HFF-Myc (cell line): ENCODE data around the gene LMF2.
A peak's percentile ranks its signal among the peaks of the same experiment; 100 is the strongest.
"Not testable (repeated sequence)": the region's sequence is repeated elsewhere in the genome, so short reads cannot be mapped to it uniquely, and the experiment has no call there.

Source experiments
- DNase-seq: peaks from one replicate; pipeline ENCODE4 v3.0.0-alpha.2; 2011; ENCODE audit warnings: low read depth; ENCODE audit errors: extremely low read depth
- H3K4me3 ChIP-seq: replicated peaks from 2 replicates; pipeline ENCODE4 v1.5.1; 2011; ENCODE audit warnings: low read depth, mild to moderate bottlenecking, control low read depth, low read length
- TF ChIP-seq, protein P1 (sequence below): IDR thresholded peaks from 2 replicates; pipeline ENCODE4 v1.5.1; 2012; ENCODE audit warnings: mild to moderate bottlenecking, low read depth, low read length, control low read depth; ENCODE audit errors: missing control alignments

LMF2 gene

DNA sequence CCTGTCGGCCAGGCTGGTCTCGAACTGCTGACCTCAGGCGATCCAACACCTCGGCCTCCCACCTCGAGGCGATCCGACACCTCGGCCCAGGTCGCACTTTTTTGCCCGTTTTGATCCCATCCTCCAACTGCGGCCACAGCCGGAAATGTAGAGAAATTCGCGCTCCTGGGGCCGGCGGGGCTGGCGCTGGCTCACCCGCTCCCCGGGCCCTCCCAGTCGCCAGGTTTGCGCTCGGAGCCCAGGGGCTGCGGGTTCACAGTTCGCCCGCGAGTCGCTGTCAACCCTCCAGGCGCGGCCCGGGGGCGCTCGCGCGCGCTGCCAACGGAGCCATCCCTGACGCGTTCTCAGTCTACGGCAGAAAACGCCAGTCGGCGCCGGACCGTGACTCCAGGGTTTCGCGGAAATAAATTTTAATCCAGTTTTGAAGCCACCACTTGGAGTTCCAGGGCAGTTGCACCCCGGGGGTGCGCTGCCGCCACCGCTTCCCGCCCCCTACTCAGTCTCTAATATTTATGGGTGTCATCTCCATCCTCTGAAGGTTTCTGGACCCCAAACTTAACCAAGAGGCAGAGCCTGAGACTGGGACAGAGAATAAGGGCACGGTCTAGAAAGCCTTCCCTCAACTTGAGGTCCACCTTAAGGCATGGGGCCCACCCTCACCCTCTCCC lies 36.7 kb upstream of the LMF2 start:
- 0 out of 2 replicates have a peak overlapping the region, but pooled peaks have one; percentile 9 for H3K4me3 ChIP-seq
- no peak for DNase-seq
- TF ChIP-seq, protein P1, sequence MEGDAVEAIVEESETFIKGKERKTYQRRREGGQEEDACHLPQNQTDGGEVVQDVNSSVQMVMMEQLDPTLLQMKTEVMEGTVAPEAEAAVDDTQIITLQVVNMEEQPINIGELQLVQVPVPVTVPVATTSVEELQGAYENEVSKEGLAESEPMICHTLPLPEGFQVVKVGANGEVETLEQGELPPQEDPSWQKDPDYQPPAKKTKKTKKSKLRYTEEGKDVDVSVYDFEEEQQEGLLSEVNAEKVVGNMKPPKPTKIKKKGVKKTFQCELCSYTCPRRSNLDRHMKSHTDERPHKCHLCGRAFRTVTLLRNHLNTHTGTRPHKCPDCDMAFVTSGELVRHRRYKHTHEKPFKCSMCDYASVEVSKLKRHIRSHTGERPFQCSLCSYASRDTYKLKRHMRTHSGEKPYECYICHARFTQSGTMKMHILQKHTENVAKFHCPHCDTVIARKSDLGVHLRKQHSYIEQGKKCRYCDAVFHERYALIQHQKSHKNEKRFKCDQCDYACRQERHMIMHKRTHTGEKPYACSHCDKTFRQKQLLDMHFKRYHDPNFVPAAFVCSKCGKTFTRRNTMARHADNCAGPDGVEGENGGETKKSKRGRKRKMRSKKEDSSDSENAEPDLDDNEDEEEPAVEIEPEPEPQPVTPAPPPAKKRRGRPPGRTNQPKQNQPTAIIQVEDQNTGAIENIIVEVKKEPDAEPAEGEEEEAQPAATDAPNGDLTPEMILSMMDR: peak; percentile 60

DNA sequence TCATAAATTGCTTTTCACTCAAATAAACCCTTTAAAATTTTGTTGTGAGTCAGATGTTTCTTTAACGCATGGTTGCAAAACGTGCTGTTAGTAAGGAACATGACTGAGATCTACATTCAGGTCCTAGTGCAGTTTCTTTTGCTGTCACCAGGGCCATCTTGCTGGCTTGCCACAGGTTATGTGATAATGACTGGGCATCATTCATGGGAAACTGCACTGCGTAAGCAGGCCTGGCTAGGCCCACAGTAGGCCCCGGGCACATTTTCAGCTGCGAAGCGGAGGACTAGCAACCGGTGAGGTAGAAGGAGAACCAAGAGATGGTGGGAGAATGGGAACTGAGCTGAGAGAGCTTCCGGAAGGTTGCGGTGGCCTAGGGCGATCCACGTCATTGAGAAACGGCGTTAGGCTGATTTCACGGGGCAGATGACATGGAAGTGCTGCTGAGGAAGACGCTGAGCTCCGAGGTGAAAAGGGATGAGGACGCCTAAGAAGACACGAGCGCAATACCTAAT lies 35.0 kb upstream of the LMF2 start:
- TF ChIP-seq, protein P1: no peak
- DNase-seq: no peak
- H3K4me3 ChIP-seq: no peak overlapping the region

DNA sequence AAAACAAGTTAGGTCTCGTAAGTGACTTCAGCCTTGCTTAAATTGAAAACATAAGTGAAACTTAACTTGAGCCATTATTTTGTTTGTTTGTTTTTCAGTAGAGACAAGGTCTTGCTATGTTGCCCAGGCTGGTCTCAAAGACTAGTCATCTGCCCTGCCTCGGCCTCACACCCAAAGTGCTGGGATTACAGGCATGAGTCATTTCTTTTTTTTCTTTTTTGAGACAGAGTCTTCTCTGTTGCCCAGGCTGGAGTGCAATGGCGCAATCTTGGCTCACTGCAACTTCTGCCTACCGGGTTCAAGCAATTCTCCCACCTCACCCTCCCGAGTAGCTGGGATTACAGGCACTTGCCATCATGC lies 34.1 kb upstream of the LMF2 start:
- peak; percentile 65 for DNase-seq
- not testable (repeated sequence) for H3K4me3 ChIP-seq

DNA sequence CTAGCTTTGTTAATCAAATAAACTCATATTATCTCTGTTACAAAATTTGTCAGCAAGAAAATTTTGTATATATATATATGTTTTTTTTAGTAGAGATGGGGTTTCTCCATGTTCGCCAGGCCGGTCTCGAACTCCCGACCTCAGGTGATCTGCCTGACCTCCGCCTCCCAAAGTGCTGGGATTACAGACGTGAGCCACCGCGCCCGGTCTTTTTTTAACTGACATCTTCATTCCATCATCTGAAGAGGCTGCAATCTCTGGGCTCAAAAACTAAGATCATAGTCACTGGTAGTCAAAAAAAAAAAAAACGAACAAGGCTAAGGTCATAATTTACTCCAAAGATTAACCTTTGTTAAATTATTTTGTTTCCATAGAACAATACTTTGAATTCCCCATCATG lies 32.9 kb upstream of the LMF2 start:
- H3K4me3 ChIP-seq: no peak overlapping the region
- DNase-seq: no peak
- TF ChIP-seq, protein P1: no peak

DNA sequence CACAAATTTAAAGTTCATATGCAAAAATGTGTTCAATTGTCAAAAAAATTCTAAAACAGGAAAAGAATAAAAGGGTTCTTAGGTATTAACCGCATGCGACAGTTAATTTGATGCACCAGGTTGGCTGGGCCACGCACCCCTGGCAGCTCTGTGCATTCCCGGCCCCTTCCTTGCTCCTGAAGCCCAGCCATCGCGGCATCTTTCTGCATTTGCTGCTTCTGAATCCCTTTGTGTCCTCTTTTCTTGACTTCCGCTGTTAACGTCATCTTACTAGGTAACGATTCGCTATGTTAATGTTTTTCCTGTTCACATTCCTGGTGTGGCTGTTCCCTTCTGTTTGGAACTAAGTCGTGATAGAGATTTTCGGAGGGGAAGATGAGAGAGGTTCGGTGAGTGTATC lies 30.3 kb upstream of the LMF2 start:
- H3K4me3 ChIP-seq: no peak overlapping the region
- DNase-seq: no peak
- TF ChIP-seq, protein P1: no peak

DNA sequence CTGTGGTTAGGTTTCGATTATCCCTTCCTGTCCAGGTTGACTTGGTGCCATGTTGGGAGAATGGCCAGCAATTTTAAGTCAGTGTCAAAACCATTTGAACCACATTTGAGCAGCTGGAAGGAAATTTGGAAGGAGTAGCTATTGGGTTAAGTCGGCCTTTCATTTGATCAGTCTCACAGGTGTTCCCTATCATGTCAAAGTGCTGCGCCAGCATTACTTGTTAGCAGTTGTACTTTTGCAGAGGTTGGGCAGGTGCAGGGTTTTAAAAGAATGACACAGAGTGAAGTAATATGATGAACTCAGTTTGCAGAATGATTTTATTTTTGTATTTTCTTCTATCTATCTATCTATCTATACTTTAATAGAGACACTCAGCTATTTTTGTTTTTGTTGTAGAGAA lies 28.7 kb upstream of the LMF2 start:
- TF ChIP-seq, protein P1: no peak
- H3K4me3 ChIP-seq: no peak overlapping the region
- no peak for DNase-seq

DNA sequence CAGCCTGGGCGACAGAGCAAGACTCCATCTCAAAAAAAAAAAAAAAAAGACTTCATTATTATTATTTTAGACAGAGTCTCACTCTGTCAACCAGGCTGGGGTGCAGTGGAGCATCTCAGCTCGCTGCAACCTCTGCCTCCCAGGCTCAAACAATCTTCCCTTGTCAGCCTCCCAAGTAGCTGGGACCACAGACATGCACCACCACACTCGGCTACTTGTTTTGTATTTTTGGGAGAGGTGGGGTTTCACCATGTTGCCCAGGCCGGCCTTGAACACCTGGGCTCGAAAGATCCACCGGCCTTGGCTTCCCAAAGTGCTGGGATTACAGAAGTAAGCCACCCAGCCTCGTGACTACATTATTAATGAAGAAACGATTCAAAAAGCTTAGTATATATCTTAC lies 27.6 kb upstream of the LMF2 start:
- TF ChIP-seq, protein P1: no peak
- H3K4me3 ChIP-seq: no peak overlapping the region
- no peak for DNase-seq

DNA sequence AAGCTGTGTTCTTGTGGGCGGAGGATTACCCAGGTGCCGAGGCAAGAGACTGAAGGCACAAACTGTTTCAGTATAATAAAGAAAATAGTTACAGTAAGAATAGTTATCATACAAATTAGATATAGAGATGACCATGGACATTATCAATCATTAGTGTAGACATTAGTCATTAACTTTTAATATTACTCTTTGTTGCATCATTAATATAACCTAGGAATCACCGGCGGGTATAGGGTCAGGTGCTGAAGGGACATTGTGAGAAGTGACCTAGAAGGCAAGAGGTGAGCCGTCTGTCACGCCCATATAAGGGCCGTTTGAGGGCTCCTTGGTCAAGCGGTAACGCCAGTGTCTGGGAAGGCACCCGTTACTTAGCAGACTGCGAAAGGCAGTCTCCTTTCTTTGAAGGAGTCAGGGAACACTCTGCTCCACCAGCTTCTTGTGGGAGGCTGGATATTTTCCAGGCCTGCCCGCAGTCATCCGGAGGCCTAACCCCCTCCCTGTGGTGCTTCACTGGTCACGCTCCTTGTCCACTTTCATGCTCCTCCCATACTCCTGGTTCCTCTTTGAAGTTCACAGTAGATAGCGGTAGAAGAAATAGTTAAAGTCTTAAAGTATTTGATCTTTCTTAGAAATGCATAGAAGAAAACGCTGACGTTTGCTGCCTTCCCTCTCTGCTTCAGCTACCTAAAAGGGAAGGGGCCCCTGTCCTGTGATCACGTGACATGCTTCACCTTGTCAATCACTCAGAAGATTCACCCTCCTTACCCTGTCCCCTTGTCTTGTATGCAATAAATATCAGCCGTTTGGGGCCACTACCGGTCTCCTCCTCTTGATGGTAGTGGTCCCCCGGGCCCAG lies 26.6 kb upstream of the LMF2 start:
- DNase-seq: not testable (repeated sequence)

More for the DNA sequence above, 26.6 kb upstream of the LMF2 start:
- H3K4me3 ChIP-seq: not testable (repeated sequence)
